Ascending aorta (tissue), 2 donors: ENCODE measurements around the gene EDN2. TPM values are rescaled to one million over a fixed set of nuclear protein-coding genes. Genes with fewer than 3 reads are reported as not detected.

ENCODE experiments used
- DNase-seq, 2 donors: peaks; one replicate each; pipeline ENCODE4 v3.0.0-alpha.2; 2019; ENCODE audit warnings: low spot score in 2 of 2
- H3K27ac ChIP-seq, 2 donors: fragments of 200-600 bp; sonication (generic); one replicate each; pipeline ENCODE4 v1.5.1; 2016 to 2017; ENCODE audit warnings: mild to moderate bottlenecking in 1 of 2
- H3K27me3 ChIP-seq: fragments of 200-600 bp; sonication (generic); one replicate; pipeline ENCODE4 v1.5.1; 2017
- H3K36me3 ChIP-seq, 2 donors: fragments of 200-600 bp; sonication (generic); one replicate each; pipeline ENCODE4 v1.5.1; 2016
- H3K4me1 ChIP-seq, 2 donors: fragments of 200-600 bp; sonication (generic); one replicate each; pipeline ENCODE4 v1.5.1; 2016 to 2017; ENCODE audit warnings: mild to moderate bottlenecking in 1 of 2
- H3K4me3 ChIP-seq, 2 donors: fragments of 200-600 bp; sonication (generic); one replicate each; pipeline ENCODE4 v1.5.1; 2016 to 2017; ENCODE audit warnings: mild to moderate bottlenecking in 1 of 2
- H3K9me3 ChIP-seq, 2 donors: fragments of 200-600 bp; sonication (generic); one replicate each; pipeline ENCODE4 v1.5.1; 2016
- CTCF ChIP-seq, 3 experiments: fragments of 200-600 bp in 2 of 3; fragments of 450-650 bp in 1 of 3; sonication (generic) in 2 of 3; IDR thresholded peaks; one replicate each; pipeline ENCODE4 v1.5.1; 2016 to 2019; ENCODE audit warnings: antibody characterized with exemption in 3 of 3, mild to moderate bottlenecking in 1 of 3, moderate library complexity in 1 of 3
- intact Hi-C: fragments of 100-400 bp; cut with DNase I; formaldehyde crosslinking; loops from one replicate; pipeline ENCODE4 v1.15.1; 2023
- total RNA-seq: library from RNA; depleted of rRNA; stranded (reverse); fragments of >200 nt; gene quantifications from one replicate; pipeline ENCODE4 v1.1.0, GENCODE V29; 2016

EDN2 gene
- total RNA-seq, 1 donor from 2014 or later, result not detected

DNA sequence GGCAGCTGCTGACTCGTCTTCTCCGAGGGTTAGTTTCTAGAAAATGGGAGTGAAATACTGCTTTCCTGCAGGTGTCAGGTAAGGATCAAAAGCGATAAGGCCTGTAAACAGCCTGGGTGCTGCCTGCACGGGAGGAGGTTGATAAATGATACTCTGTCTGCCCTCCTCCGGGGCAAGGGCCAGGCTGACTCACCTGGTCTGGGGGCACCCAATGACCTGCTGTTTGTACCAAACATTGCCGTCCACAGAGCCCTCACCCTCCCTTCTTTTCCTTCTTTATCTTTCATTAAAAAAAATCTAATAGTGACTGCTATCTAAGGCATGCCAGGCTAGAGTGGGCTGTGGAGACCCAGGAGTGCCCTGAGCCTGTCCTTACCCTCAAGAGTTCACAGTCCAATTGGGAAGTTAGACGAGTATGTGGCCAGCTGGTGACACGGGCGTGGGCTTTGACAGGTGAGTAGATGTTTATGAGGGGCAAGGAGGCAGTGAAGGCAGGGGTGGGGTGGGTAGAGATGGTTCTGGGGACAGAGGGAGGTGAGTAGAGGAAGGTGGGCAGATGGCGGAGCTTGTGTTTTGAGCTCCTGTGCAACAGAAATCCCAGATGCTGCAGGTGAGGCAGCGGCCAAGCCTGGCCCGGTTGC is 16.2 kb downstream of the EDN2 start:
- Histone ChIP-seq H3K27ac (no peak overlapping the region), H3K4me3 (no peak overlapping the region), H3K4me1 (no peaks in the 10 kb centered on the region), H3K36me3 (no peaks in the 10 kb centered on the region), H3K9me3 (no peaks in the 10 kb centered on the region), H3K27me3 (no peaks in the 10 kb centered on the region)
- no peak for TF ChIP-seq CTCF (IDR thresholded peaks at IDR 0.05)
- DNase-seq, result no peak
- intact Hi-C loops, result no loop called here

GRCh38 chr1:41467673-41468072 is 16.8 kb downstream of the EDN2 start:
- Histone ChIP-seq H3K27ac (no peak overlapping the region), H3K4me3 (no peak overlapping the region), H3K27me3 (no peaks in the 10 kb centered on the region), H3K9me3 (no peaks in the 10 kb centered on the region), H3K36me3 (no peaks in the 10 kb centered on the region), H3K4me1 (no peaks in the 10 kb centered on the region)
- TF ChIP-seq CTCF (IDR thresholded peaks at IDR 0.05), result no peak
- intact Hi-C loops, result no loop called here
- no peak for DNase-seq

DNA sequence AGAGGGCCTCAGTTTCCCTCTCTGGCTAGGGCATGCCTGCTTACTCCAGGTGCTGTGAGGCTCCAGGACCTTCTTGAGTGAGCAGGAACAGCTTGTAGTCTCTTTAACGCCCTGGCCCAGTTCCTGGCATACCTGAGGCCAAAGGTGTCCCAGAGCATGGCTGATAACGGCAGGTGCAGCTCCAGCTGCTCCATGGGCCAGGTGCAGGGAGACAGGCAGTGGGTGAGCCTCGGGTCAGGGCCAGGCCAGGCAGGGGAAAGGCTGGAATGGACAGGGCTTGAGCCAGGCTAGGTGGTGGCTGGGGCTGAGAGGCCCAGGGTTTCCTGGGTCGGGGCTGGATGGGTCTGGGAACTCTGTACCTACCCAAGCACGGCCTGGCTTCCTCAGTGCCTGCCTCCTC is 18.3 kb downstream of the EDN2 start:
- TF ChIP-seq CTCF (IDR thresholded peaks at IDR 0.05), result no peak
- intact Hi-C loops, result no loop called here
- H3K9me3 ChIP-seq, result no peaks in the 10 kb centered on the region
- no peak for DNase-seq
- no peaks in the 10 kb centered on the region for H3K4me1 ChIP-seq
- H3K36me3 ChIP-seq, result no peaks in the 10 kb centered on the region
- no peak overlapping the region for H3K27ac ChIP-seq
- no peak overlapping the region for H3K4me3 ChIP-seq
- no peaks in the 10 kb centered on the region for H3K27me3 ChIP-seq

- intact Hi-C loops, result no loop called here
- H3K36me3 ChIP-seq, result no peaks in the 10 kb centered on the region
- no peak overlapping the region for H3K4me3 ChIP-seq
- no peak for TF ChIP-seq CTCF (IDR thresholded peaks at IDR 0.05)
- no peaks in the 10 kb centered on the region for H3K4me1 ChIP-seq
- no peak overlapping the region for H3K27ac ChIP-seq
- no peaks in the 10 kb centered on the region for H3K9me3 ChIP-seq
- no peak for DNase-seq
- no peaks in the 10 kb centered on the region for H3K27me3 ChIP-seq
These were observed 18.7 kb downstream of the EDN2 start for GRCh38 chr1:41465741-41466140.

DNA sequence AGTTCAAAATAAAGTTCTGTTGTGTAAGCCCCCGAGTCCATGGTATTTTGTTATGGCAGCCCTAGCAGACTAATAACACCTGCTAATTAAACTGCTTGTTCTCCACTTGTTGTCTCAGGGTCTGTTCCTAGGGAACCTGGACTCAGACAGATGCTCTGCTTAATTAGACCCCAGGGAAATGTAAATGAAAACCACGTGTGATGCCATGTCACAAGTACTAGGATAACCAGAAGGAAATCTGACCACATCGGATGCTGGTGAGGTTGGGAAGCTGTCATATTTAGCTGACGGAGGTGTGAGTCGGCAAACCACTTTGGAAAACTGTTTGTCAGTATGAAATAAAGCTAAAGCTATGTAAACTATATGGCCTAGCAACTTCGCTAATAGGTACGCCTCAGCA is 19.6 kb downstream of the EDN2 start:
- Histone ChIP-seq H3K27me3 (no peaks in the 10 kb centered on the region), H3K4me1 (no peaks in the 10 kb centered on the region), H3K9me3 (no peaks in the 10 kb centered on the region), H3K36me3 (no peaks in the 10 kb centered on the region), H3K27ac (no peak overlapping the region), H3K4me3 (no peak overlapping the region)
- TF ChIP-seq CTCF (IDR thresholded peaks at IDR 0.05), result no peak
- intact Hi-C loops, result no loop called here
- no peak for DNase-seq

DNA sequence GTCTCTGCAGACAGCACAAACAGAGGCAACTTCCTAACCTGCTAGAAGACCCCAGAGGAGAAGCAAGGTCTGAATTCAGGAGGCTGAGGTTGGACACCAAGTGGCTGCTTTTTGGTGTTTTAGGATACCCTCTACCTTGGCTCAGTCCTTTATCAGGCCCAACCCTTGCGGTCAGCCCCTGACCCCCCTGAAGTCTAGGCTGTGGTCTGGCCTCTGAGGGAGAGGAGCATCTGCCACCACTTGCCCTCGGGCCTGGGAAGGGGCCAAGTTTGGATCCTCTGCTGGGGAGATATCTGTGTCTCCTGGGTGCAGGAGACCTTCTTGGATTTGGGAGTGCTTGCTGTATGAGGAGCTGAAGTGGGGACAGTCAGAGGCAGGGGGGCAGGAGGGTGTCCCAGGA is 21.0 kb downstream of the EDN2 start:
- intact Hi-C loops, result no loop called here
- no peak overlapping the region for H3K27ac ChIP-seq
- no peaks in the 10 kb centered on the region for H3K9me3 ChIP-seq
- H3K36me3 ChIP-seq, result no peaks in the 10 kb centered on the region
- no peak overlapping the region for H3K4me3 ChIP-seq
- no peaks in the 10 kb centered on the region for H3K4me1 ChIP-seq
- no peak for DNase-seq
- TF ChIP-seq CTCF (IDR thresholded peaks at IDR 0.05), result no peak
- H3K27me3 ChIP-seq, result no peaks in the 10 kb centered on the region
